GM18507 (cell line): ENCODE results near the gene KDM6A.
A peak's percentile ranks its signal among the peaks of the same experiment; 100 is the strongest.
"Not testable (repeated sequence)": the region's sequence is repeated elsewhere in the genome, so short reads cannot be mapped to it uniquely, and the experiment has no call there.

Experiments
- DNase-seq: peaks from one replicate; pipeline ENCODE4 v3.0.0; 2011; ENCODE audit warnings: low read depth; ENCODE audit not compliant: insufficient read length; ENCODE audit errors: extremely low spot score
- FAIRE-seq: peaks from 2 replicates; lab custom pipeline; 2011; peaks lifted over from hg19 to GRCh38; lab: Jason Lieb, UNC

KDM6A gene

DNA sequence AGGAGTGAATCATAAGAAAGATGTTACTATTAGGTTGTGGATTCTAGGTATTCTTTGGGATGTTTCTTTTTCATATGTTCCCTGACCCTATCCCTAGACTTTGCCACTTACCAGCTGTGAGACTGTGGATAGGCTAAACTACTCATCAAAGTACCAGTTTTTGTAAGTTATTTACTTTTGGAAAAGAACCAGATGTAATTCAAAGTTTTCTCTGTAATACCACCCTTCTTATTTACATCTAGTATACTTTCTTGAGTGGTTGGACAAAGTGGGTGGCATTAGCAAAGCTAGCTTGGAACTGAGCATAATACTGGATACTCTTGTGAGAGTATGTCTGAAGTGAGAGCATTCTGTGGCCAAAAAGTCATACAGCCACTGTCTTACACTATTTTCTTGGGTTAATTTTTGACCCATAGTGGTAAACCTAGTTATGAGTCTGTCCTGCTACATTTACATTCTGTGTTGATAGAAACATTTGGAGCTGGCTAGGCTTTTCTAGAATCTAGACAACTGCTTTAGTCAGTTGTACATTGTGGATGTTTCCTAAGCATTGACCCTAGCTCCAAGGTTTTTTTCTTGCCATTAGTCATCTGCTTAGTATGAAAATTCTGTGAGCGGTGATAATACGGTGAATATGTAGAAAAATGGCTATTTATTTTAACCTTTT is 41.7 kb downstream of the KDM6A start:
- FAIRE-seq (peak; percentile 56), DNase-seq (no peak)

DNA sequence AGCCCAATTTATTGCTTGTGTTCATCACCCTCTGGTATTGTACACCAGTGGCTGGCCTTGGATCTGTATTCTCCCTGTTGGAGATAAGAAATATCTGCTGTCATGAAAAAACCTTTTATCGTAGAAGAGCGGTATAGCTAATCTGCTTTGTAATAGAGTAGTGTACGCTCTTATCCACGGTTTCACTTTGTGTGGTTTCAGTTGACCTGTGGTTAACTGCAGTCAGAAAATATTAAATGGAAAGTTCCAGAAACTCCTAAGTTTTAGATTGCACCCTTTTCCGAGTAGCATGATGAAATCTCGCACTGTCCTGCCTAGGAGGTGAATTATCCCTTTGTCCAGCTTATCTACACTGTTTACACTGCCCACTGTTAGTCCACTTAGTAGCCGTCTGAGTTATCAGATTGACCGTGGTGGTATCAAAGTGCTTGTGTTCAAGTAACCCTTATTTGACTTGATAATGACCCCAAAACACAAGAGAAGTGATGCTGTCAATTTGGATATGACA is 42.4 kb downstream of the KDM6A start:
- FAIRE-seq (no peak), DNase-seq (no peak)

DNA sequence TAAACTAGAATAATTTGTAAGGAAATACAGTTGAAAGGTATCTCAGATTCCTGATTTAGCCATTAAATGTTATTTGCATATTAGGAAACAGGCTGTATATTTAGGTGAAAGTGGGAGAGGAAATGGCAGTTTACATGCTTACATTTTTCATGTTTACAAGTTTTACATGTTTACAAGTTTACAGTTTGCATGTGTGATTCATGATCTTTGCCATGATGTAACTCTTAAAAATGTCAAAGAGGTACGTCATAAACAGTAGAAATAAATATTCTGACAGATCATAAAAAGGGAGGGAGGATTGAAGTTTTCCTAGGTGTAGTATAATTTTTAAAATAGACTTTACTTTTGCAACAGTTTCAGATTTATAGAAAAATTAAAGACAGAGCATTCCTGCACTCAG is 45.7 kb downstream of the KDM6A start:
- FAIRE-seq = no peak
- no peak for DNase-seq

DNA sequence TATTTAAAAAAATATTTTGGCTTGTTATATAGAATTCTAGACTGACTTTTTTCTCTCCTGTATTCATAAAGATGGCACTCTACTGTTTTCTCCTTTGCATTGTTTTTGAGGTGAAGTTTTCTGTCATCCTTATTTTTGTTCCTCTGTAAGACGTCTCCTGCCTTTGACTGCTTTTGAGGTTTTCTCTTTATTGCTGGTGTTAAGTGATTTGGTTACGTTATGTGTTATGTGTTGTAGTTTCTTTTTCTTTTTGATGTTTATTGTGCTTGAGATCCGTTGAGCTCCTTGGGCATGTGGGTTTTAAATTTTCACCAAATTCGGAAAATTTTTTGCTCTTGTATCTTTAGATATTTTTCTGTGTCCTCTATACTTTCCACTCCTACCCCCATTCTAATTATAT is 50.0 kb downstream of the KDM6A start:
- FAIRE-seq = no peak
- no peak for DNase-seq

DNA sequence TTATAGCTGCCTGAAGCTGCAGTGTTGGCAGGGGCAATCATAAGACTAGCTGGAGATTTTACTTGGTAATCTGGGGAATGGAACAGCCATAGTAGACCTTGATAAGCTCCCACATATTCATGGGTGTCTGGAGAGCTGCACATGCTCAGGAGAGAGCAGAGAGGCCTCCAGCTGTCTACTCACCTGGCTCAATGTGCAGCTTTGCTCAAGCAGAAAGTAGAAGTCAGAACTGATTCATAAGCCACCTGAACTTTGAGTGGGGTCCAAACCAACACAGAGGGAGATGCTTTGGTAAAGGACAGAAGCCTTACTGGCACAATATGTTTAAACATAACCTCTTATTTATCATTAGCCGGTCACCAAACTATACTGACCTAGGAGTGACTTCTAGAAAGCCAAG is 54.4 kb downstream of the KDM6A start:
- no peak for FAIRE-seq
- DNase-seq = no peak

DNA sequence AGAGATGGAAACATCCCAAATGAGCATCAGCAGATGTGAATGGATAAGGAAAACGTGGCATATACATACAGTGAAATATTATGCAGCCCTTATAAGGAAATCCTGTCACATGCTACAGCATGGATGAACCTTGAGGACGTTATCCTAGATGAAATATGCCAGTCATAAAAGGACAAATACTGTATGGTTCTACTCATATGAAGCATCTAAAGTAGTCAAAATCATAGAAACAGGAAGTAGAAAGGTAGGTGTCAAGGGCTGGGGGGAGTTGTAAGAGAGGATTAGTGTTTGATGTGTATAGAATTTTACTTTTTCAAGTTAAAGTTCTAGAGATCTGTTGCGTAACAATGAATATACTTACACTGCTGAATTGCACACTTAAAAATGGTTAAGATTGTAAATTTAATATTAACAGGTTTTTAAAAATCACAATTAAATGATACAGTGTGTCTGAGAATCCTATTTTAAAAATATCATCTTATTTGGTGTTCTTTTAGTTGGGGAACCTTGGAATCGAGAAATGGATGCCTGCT is 58.5 kb downstream of the KDM6A start:
- no peak for DNase-seq
- FAIRE-seq = no peak

DNA sequence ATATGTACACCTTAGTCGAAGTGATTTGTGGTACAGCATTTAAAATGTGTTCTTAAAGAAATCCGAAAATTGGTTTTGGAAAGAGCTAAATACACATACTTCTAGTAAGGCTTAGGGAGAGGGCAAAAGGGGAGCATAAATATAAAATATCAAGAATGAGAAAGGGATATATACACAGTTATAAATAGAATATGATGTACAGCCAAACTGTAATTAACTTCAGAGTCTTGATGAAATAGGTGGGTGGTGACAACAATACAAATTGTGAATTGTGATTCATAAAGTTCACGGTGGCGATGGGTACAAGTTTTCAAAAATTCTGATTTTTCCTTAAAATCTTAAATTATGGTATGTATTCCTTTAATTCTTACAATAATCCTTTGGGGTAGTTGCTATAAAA is 62.2 kb downstream of the KDM6A start:
- no peak for DNase-seq
- no peak for FAIRE-seq

DNA sequence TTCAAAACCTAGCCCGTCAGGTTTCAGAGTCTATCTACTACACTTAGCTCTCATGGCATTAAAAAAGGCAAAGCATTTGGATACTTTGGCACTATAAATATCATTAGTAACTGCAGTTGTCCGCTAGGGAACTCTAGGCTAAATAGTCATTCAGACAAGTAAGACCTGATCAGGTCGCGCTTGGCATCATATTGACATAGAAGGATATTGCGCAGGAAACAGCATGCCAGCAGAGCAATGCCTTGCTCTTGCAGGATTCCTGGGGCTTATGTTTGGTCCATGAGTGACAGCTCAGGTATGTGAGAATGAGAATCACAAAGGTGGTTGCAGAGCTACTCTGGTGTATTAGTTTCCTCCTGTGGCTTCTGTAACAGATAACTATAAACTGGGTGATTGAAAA is 62.7 kb downstream of the KDM6A start:
- DNase-seq (no peak), FAIRE-seq (no peak)

DNA sequence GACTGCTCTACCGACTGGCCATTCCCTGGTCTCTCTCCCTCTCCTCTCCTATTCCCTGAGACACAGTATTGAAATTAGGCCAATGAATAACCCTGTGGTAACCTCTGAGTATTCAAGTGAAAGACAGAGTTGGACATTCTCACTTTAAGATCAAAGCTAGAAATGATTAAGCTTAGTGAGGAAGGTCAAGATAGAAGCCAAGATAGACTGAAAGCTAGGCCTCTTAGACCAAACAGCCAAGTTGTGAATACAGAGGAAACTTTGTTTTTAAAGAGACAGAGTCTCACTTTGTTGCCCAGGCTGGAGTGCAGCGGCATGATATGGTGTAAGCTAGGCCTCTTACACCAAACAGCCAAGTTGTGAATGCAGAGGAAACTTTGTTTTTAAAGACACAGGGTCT is 64.6 kb downstream of the KDM6A start:
- FAIRE-seq (peak; percentile 79), DNase-seq (no peak)

DNA sequence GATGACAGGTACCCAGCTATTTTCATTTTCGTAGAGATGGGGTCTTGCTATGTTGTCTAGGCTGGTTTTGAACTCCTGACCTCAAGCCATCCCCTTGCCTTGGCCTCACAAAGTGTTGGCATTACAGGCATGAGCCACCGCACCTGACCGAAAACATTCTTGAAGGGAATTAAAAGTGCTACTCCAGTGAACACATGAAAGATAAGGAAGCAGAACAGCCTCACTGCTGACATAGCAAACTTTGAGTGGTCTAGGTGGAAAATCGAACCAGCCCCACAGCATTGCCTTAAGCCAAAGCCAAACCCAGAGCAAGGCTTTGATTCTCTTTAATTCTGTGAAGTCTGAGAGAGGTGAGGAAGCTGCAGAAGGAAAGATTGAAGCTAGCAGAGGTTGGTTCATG is 65.1 kb downstream of the KDM6A start:
- FAIRE-seq (peak; percentile 47), DNase-seq (no peak)

DNA sequence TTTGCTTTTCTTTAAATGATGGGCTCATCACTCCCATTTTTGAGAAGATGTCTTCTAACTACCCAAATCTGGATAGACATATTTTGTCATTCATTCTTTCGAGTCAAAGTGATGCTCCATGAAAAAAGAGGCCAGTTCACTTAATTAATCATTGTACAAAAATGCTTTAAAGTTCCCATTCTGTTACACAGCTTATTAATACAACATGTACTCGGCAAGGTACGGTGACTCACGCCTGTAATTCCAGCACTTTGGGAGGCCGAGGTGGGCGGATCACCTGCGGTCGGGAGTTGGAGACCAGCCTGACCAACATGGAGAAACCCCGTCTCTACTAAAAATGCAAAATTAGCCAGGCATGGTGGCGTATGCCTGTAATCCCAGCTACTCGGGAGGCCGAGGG is 67.6 kb downstream of the KDM6A start:
- not testable (repeated sequence) for DNase-seq, FAIRE-seq

DNA sequence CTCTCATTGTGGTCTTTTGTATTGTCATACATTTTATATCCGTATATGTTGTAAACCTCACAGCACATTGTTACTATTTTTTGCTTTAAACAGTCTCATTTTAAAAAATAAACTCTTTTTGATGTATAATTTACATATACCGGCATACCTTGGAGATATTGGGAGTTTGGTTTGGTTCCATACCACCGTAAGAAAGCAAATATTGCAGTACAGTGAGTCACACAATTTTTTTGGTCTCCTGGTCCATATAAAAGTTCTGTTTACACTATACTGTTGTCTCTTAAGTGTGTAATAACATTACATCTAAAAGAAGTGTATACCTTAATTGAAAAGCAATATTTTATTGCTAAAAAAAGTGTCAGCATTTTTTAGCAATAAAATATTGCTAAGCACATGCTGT is 70.0 kb downstream of the KDM6A start:
- FAIRE-seq = peak; percentile 21
- DNase-seq = no peak

DNA sequence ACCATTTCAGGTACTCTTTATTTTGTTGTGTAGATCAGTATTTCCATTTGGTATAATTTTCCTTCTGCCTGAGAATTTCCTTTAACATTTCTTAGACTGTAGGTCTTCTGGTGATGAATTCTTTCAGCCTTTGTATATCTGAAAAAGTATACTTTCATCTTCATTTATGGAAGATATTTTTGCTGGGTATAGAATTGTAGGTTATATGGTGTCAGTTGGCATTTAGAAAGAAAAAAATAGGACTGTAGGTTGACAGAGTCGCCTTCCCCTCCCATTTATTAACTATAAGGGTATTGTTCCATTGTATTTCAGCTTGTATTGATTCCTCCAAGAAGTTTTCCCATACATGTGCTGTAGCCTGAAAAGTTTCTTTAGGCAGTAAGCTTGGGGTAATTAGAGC is 71.9 kb downstream of the KDM6A start:
- FAIRE-seq (no peak), DNase-seq (no peak)

DNA sequence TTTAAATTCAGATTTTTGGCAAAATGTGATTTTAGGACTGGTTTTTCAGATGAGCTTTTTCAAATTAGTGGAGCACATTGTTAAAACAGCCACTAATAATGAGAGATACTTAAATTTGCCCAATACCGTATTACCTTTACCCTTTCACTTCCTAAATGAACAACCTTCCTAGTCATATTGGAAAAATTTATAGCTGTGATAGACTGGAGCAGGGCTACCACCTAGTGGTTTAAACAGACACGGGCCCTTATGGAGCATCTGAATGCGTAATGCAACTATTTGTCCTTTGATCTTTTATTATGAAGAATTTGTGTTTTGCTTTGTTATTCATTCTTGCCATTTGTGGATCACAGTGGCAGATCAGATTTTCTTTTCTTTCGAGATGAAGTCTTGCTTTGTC is 72.7 kb downstream of the KDM6A start:
- DNase-seq (no peak), FAIRE-seq (peak; percentile 62)

DNA sequence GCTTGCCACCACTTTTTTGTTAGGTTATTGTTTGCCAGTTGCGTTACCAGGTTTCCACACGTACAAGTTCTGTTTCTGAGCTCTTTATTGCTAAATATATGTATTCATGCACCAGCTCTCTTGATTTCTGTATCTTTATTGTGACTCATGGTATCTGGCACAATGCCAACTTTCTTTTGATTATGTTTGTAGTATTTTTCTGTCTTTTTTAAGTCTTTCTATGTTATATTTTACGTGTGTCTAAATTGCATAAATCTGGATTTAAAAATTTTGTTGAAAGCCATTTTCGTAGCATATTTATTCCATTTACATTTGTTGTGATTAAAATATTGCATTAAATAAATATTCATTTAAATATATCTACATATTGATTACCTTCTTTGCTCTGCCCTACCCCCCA is 73.8 kb downstream of the KDM6A start:
- DNase-seq = no peak
- no peak for FAIRE-seq

DNA sequence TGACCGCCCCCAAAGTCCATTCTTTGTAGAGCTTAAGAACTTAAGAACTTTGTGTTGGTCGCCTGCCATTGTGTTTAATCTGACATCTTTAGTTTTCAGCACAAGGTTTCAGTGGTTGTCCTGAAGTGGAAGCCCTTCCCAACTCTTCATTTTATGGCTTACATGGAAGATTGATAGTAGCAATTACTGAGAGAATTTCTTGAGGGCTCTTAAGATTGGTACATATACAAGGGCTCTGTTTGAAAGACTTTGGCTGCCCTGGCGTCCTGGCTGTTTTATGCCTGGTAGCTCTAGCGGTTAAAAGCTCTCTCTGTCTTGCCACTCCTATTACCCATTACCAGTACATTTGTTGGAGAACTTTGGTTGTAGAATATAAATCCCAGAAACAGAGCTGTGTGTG is 75.0 kb downstream of the KDM6A start:
- FAIRE-seq (no peak), DNase-seq (no peak)

DNA sequence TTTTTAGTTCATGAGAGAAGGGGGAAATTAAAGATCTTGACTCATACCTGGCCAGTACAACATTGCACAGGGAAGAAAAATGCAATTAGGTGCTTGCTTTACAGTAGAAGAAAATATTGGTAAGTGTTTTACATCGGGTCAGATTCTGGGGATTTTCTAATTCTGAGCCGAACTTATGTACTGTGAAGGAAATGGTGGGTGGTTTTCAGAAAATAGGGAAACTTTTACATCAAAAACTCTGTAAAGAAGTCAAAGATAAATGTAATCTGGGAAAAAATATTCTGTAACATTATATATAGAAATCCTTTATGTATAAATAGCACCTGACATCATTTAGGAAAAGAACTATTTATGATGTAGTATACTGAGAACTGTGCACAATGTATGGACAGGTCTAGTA is 75.4 kb downstream of the KDM6A start:
- DNase-seq = no peak
- no peak for FAIRE-seq

DNA sequence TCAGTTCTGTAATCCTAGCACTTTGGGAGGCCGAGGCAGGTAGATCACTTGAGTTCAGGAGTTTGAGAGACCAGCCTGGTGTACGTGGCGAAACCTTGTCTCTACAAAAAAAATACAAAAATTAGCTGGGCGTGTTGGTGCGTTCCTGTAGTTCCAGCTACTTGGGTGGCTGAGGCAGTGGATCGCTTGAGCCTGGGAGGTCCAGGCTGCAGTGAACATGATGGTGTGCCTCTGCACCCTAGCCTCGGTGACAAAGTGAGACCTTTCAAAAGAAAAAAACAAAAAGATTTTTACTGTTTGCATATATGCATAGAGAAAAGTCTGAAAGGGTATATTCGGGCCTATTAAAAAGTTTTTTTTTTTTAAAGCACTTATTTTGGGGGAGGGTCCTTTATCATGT is 76.1 kb downstream of the KDM6A start:
- FAIRE-seq (no peak), DNase-seq (no peak)

DNA sequence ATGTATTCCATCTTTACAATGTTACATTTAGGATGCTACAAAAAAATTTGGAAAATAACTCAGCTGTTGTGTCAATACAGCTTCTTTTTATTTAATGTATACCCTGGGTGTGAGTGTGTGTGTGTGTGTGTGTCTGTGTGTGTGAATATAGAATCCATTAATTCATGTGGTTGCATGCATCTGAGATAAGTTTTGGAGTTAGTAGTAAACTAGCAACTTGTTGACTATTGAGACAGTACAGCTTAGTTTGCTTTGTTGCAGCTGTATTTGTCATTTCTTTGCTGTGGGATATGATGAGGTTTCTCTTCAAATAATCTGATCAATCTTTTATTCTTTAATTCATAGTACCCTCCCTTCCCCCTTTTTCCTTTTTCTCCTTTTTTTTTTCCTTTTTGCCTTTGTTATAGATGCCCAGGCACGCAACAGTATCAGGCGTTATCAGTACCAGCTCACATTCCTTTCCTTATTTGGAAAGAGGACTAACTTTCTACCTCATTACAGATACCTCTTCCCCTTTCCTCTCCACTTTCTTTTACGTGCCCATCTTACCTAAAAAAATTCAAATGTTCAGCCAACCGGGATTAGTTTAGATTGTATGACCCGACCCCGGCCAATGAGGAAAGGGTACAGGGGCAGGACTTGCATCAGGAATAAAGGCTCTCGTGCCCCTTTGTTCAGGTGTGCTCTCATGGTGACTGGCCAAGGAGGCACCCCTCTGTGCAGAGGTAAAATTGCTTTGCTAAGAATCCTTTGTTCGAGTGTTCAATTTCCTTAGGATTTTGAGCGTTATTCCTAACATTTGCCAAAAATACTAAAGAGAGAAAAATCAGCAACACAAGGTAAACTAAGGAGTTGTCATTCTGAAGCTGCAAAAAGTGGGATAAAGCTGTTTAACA is 77.7 kb downstream of the KDM6A start:
- not testable (repeated sequence) for DNase-seq, FAIRE-seq

DNA sequence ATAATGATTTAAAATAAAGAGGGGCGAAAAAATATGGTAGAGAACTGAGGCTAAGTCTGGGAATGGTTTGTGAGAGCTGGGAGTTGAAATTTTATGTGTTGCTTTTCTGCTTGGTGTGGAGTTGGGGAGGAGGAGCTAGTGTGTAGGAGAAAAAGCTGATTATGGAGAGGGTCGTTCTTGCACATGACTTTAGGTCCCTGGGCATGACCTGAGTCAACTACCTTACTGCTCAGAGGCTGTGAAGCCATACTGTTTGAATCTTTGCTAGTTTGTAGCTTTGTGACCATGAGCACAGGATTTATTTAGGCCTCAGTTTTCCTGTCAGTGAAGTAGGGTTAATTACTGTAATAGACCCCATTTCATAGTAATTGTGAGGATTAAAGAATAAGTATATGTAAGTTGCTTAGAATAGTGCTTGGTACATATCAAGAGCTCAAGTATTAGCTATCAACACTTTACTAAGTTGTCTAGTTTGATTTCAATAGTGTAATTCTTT is 78.6 kb downstream of the KDM6A start:
- FAIRE-seq = no peak
- no peak for DNase-seq
